ENCODE results near the gene FGF14.

DNA sequence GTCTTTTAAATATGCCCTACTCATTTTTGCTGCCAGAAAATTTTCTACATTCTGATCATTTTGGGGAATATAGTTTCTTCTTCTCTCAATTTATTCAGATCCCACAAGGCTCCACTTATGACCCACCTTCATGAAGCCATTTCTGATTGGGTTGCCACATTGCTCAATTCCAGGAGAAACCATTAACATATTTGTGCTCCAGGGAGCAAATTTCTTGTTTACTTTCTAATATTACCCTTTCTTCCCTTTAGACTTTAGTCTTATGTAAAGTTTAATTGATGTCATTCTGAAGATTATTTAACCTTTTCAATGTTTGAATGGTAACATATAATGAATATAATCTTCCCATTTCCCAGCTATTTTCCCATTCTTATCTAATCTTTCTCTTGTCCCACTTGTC lies 617.5 kb downstream of the FGF14 start:
- TF ChIP-seq, protein P1, sequence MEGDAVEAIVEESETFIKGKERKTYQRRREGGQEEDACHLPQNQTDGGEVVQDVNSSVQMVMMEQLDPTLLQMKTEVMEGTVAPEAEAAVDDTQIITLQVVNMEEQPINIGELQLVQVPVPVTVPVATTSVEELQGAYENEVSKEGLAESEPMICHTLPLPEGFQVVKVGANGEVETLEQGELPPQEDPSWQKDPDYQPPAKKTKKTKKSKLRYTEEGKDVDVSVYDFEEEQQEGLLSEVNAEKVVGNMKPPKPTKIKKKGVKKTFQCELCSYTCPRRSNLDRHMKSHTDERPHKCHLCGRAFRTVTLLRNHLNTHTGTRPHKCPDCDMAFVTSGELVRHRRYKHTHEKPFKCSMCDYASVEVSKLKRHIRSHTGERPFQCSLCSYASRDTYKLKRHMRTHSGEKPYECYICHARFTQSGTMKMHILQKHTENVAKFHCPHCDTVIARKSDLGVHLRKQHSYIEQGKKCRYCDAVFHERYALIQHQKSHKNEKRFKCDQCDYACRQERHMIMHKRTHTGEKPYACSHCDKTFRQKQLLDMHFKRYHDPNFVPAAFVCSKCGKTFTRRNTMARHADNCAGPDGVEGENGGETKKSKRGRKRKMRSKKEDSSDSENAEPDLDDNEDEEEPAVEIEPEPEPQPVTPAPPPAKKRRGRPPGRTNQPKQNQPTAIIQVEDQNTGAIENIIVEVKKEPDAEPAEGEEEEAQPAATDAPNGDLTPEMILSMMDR (conservative IDR thresholded peaks at IDR 0.05; ENCODE audit: low read depth, low read length), result no peak
- no peak for TF ChIP-seq EZH2 (IDR thresholded peaks at IDR 0.05; ENCODE audit: low read length, unreplicated experiment)

Measured in PC-3 (cell line).